ENCODE results near the gene ZNF410.
"Not testable (repeated sequence)": the region's sequence is repeated elsewhere in the genome, so short reads cannot be mapped to it uniquely, and the experiment has no call there.

ZNF410 gene, protein sequence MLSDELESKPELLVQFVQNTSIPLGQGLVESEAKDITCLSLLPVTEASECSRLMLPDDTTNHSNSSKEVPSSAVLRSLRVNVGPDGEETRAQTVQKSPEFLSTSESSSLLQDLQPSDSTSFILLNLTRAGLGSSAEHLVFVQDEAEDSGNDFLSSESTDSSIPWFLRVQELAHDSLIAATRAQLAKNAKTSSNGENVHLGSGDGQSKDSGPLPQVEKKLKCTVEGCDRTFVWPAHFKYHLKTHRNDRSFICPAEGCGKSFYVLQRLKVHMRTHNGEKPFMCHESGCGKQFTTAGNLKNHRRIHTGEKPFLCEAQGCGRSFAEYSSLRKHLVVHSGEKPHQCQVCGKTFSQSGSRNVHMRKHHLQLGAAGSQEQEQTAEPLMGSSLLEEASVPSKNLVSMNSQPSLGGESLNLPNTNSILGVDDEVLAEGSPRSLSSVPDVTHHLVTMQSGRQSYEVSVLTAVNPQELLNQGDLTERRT

DNA sequence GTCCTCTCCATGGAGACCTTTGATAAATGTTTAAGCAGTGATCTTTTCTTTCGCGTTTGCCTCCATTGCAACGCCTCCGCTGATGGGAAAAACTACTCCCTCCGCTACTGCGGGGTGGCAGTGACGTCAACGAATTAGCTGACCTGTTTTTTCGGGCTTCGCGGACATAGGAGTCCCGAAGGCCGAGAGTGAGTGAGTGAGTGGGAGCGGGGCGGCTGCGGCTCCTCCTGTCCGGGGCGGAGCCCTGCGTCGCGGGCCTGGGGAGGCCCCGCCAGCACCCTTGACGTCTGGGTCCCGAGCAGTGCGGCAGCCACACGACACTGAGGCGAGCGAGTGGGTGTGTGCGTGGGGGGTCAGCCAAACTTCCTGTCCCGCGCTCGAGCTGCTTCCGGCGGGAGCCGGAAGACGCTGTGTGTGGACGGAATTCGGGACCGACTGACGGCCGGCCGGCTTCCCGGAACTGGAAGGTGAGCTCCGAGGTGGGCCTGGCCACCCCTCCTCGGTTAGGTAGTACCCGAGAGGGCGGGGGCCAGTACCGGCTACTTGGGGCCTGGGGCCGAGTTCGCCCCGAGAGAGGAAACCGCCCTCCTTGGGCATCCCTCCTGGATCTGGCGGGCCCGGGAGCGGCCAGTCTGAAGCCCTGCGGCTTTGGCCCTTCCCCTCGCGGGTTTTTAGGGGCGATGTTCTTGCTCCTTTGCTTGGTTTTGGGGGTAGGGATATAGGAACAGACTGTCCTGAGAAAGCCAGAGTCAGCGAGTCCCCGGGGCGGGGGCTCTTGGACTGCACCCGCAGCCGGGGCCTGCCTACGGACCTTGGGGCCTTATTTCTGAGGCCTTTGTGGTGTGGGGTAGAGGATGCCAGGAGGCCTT is at the start of gene ZNF410:
TSS of gene ZNF410 (plus strand) at position 411 of the 869 bp plus-strand sequence. CDS start 5,317 bp downstream, outside the sequence.
- peak; percentile 98 to 99 for DNase-seq

DNA sequence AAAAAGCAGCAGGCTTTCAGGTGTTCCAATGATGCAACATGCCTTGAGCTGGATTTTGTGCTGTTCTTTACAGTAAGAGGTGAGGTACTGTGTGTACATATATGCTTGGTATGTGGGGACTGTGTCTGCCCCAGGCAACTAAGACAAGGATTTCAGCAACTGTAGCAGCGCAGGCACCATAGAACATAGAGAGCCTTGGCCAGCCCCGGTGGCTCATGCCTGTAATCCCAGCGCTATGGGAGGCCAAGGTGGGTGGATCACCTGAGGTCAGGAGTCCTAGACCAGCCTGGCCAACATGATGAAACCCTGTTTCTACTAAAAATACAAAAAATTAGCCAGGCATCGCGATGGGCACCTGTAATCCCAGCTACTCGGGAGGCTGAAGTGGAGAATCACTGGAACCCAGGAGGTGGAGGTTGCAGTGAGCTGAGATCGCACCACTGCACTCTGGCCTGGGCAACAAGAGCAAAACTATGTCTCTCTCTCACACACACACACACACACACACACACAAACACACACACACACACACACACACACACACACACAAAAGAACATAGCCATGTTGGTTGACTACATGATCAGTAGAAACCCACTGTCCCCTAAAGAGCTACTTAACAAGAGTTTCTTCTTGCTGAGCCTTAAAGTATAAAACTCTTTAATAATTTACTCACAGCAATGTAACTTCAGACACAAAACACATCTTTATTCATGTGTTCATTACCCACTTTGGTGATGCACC is 48.2 kb upstream of the ZNF410 start:
- DNase-seq, result not testable (repeated sequence)

DNA sequence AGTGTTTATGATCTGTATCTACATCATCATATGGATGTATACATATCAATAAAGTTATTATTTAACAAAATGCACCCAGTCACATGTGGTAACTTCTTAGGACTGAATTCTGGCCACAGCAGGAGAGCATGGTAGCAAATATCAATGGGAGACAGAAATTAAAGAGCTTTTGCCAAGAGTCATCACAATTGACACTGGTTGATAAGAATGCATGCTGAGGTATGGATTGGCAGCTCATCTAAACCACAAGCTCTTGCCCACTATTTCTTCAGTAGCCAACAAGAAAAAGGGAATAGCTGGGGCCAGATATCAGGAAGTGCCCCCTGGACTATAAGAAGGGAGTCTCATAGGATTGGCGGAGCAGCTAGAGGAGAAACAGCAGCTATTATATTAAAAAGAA is 44.5 kb upstream of the ZNF410 start:
- no peak for DNase-seq

DNA sequence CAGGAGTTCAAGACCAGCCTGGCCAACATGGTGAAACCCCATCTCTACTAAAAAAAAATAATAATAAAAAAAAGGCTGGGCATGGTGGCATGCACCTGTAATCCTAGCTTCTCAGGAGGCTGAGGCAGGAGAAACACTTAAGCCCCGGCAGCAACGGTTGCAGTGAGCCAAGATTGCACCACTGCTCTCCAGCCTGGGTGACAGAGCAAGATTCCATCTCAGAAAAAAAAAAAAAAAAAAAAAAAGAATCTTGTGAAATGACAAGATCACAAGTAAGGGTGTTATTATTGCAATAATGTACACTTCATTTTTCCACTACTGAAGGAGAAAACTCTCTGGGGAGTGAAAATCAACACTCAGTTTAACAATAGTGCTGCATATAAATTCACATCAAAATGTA is 43.8 kb upstream of the ZNF410 start:
- DNase-seq, result peak; percentile 54 to 55

DNA sequence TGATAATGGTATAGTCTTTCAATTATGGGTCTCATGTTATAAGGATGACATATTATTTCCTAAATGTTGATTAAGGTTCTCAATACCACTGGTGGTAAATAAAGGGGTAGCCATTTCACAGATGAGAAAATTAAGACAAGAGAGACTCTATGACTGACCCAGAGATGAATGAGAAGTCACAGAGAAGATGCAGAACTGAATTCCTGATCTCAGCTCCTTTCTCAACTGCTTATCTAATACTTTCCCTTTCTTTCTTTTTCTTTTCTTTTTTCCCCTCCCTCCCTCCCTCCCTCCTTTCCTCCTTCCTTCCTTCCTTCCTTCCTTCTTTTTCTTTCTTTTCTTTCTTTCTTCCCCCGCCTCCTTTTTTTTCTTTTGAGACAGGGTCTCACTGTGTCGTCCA is 43.4 kb upstream of the ZNF410 start:
- peak; percentile 14 to 17 for DNase-seq

DNA sequence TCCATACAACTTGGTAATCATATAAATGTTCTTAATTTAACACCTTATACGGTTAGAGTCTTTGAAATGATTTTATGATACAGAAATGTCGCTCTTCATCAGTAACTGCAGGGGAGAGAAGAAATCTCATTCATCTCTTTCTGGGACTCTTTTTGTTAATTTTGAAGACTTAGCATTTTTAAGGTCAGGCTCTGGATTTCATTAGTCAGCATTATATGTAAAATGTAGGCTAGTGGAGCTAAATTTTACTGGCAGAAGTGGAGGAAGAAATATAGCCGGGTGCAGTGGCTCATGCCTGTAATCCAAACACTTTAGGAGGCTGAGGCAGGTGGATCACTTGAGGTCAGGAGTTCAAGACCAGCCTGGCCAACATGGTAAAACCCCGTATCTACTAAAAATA is 39.7 kb upstream of the ZNF410 start:
- DNase-seq, result no peak

DNA sequence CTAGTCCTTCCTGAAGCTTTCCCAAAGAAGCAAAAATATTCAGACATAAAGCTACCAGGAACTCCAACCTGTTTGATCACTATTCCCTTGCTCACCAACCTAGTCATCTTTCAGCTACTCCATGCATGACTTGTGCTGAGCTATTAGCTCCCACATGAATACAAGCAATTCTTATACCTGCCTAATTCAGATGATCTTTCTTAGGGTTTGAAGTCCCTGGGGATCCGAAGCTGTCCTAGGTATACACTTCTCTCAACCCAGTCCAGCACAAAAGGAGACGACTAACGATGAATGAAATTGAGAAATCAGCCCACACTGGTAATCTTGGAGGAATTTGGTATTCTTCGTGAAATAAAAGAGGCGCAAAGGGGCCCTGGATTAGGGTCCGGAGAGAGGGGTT is 35.7 kb upstream of the ZNF410 start:
- no peak for DNase-seq

DNA sequence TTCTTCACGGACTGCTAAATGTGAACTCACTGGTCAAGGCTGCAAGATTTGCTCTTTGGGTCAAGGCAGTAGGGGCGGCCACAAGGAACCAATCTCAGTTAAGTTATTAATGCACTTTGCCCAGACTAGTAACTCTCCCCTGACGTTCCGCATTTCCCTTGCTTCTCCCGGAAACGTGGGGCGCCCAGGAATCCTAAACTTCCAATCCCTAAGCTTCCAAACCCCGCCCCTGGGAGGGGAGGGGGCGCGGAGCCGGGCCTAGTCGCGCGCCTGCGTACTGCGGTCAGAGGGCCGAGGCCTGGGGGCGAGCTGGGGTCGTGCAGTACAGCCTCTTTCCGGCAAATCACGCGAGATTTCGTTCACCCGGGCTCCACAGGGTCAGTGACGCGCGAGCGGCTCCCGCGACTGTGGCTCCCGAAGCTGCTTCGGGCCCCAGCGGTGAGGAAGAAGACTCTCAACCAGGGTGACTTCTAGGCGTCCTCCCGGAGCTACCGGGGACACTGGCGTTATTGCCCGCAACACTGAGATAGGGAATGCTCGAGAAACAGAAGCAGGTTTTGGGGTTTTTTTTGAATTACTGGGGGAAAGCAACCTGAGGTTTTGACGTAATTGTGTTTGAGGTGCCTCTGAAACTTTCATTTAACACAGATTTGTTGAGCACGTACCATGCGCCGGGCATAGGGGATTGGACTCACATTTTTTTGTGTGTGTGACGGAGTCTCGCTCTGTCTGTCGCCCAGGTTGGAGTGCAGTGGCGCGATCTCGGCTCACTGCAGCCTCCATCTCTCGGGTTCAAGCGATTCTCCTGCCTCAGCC is 34.9 kb upstream of the ZNF410 start, which contains the start of gene PTGR2:
TSS of gene PTGR2 (plus strand) at position 265 of the 816 bp plus-strand sequence. CDS start 7,032 bp downstream, outside the sequence.
- DNase-seq, result peak; percentile 91 to 94

DNA sequence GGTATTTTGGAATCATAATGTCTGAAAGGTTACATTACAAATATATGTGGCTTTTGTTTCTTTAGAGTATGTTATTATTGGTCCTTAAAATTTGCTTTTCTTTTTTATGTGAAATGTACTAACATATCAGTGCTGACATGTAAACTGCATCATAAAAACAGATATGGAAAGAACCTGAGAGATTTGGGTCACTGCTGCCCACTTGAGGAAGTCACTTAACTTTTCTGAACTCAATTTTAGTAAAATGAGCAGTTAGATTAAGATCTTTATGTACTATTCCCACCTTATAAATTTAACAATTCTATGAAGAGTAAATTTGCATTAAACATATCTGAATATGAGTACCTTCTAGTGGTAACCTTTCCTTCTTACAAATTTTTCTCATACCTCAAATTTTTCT is 27.5 kb upstream of the ZNF410 start:
- DNase-seq, result no peak

DNA sequence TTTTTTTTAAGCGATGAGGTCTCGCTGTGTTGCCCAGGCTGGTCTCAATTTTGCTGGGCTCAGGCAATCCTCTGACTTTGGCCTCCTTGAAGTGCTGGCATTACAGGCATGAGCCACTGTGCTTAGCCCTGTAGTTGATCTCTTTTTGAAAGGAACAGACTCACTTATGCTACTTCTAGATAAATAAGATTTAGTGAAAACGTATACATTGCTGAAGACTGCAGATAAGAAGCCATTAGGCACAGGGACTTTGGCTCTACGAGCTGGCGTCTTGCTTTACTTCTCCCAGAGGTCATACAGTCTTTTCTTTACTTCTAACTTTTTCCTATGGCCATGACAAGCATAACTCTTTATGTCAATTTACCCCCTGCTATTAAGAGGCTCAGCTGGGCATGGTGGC is 25.6 kb upstream of the ZNF410 start:
- DNase-seq, result no peak

DNA sequence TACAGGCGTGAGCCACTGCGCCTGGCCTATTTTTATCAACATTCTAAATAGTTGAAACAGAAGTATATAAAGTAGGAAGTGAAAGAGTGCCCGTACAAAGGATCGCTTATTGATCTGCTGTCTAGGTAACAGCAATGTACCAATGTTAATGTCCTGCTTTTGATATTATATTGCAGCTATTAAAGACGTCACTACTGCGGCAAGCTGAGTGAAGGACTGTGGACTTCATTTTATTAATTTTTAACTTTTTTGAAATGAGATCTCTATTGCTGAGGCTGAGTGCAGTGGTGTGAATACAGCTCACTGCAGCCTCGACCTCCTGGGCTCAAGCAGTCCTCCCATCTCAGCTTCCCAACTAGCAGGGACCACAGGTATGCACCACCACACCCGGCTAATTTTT is 24.2 kb upstream of the ZNF410 start:
- DNase-seq, result no peak

DNA sequence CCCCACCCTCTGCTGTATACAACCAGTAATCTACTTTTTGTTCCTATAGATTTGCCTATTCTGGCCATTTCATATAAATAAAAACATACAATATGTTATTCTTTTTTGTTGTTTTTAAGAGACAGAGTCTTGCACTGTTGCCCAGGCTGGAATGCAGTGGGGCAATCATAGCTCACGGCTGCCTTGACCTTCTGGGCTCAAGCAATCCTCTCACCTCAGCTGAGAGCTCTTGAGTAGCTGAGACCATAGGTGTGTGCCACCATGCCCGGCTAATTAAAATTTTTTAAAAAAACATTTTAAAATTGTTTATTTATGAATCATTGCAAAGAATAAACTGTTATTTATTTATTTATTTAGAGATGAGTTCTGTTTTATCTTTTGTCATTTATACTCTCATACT is 23.4 kb upstream of the ZNF410 start:
- no peak for DNase-seq

DNA sequence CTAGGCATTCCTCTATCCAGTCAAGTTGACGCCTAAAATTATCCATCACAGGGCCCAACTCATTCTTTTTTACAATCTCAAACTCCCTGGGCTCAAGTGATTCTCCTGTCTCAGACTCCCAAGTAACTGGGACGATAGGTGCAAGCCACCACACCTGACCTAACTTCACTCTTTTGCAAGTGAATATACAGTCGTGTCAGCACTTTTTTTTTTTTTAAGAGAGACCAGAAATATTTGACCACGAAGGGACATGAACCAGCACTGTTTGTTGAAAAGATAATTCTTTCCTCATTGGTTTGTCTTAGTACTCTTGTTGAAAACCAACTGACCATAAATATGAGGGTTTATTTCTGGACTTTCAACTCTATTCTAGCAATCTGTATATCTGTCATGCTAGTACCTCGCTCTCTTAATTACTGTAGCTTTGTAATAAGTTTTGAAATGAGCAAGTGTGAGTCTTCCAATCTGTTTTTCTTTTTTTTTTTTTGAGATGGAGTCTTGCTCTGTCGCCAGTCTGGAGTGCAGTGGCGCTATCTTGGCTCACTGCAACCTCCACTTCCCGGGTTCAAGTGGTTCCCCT is 21.0 kb upstream of the ZNF410 start:
- DNase-seq, result no peak

DNA sequence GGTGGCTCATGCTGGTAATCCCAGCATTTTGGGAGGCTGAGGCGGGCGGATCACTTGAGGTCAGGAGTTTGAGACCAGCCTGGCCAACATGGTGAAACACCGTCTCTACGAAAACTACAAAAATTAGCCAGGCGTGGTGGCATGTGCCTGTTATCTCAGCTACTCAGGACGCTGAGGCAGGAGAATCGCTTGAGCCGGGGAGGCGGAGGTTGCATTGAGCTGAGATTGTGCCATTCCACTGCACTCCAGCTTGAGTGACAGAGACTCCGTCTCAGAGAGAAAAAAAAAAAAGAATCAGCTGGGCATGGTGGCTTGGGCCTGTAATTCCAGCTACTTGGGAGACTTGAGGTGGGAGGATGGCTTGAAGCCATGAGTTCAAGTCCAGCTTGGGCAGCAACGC is 16.9 kb upstream of the ZNF410 start:
- not testable (repeated sequence) for DNase-seq

DNA sequence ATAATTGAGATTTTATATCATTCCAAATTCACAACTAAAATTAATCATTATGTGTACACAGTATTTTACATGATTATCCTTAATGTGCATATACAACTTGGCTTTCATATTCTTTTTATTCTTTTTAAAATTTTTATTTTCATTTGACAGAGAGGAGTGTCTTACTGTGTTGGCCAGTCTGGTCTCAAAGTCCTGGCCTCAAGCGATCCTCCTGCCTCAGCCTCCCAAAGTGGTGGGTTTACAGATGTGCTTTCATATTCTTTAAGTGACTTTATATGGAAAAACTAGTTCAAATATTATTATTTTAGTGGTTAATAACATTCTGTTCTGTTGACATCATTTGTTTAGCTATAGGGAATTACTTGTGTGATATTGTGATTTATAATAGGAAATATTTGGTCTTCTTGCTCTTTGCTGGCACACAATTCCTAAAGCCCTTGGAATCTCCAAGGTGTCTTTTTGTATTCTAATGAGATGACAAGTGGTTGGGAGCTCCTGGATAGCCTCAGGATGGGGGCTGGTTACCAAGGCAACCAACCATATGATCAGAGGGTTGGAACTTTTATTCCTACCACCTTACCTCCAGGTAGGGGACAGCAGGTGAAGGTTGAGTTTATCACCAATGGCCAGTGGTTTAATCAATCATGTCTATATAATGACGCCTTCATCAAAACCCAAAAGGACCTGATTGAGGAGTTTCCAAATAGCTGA is 16.0 kb upstream of the ZNF410 start:
- DNase-seq, result no peak

DNA sequence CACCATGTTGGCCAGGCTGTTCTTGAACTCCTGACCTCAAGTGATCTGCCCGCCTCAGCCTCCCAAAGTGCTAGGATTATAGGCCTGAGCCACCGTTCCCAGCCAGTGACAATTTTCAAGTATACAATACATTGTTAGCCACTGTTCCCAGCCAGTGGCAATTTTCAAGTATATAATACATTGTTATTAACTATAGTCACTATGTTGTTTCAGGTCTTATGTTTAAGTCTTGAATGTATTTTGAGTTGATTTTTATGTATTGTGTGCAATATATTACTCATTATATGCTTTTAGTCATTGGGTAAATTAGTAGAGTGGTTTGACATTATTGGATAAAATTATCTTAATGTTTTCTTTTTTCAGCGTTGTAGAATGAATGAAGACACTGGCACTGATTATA is 13.0 kb upstream of the ZNF410 start:
- no peak for DNase-seq

DNA sequence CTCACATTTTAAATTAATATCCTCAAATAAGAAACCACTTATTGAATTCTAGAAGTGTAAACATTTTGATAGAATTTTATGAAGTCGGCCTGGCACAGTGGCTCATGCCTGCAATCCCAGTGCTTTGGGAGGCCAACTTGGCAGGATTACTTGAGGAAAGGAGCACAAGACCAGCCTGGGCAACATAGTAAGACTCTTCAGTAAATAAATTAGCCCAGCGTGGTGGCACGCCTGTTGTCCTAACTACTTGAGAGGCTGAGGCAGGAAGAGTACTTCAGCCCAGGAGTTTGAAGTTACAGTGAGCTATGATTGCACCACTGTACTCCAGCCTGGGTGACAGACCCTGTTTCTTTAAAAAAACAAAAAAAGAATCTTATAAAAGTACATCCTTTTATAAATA is 8.9 kb upstream of the ZNF410 start:
- DNase-seq, result no peak

DNA sequence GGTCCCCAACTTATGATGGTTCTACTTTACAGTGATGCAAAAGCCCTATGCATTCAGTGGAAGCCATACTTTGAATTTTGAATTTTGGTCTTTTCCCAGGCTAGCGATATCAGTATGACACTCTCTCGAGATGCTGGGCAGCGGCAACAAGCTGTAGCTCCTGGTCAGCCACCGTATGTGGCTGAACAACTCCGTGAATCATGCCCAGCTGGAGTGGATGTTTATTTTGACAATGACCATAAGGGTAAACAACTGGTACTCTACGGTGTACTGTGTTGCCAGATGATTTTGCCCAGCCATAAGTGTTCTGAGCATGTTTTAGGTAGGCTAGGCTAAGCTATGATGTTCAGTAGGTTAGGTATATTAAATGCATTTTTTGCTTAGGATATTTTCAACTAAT is 8.2 kb upstream of the ZNF410 start:
- DNase-seq, result no peak

DNA sequence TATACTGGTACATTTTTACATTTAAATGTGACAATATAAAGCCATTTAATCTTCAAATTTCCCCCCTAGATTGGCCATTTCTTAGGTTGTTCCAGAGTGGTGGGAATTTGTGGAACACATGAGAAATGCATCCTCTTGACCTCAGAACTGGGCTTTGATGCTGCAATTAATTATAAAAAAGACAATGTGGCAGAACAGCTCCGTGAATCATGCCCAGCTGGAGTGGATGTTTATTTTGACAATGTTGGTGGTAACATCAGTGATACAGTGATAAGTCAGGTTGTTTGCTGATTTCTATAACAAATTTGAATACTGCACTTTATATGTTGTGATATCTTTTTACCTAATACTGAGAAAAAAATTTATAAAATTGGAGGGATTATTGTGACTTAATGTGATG is 7.6 kb upstream of the ZNF410 start:
- DNase-seq, result no peak

DNA sequence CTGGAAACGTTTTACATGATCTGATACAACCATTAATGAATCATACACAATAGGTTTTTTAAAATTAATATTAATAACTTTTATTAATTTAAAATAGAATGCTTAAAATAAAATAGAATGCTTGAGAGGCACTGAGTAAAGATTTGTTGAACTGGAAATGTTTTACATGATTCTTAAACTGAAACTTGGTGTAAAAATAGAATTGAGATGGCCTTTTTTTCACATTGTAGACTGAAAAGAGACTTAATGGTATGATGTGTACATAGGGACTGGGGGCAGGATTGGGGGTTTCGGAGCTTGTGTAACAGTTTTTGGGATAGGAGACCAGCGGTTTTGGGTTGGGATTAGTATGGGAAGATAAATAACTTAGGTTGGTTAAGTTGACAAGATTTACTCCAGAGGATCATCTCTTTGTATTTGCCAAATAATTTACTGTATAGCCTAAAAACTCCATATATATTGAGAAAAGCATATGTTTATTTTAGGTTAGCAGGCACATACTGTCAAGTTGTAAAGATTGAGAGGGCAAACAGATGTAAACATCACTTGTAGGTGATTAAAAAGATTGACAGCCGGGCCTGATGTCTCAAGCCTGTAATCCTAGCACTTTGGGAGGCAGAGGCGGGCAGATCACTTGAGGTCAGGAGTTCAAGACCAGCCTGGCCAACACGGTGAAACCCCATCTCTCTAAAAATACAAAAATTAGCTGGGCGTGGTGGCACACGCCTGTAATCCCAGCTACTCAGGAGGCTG is 2.0 kb upstream of the ZNF410 start:
- DNase-seq, result no peak

DNA sequence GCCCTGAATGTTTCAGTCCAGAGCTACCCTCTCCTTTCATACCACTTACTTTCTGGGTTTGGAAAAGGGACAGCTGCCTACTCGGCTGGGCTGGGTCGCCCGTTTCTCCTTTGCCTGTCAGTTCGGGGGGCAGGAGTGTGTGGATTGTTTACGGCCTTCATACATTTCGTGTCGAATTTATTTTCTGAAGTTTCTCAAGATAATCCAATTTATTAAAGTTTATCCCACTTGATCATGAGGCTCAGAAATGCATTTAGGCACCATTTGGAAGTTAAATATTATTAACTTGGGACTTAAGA is 608 bp downstream of the ZNF410 start:
- peak in 1 of 2 donors; percentile 7 for DNase-seq
